HK-2 (cell line): ENCODE data around the gene PRR3.

Experiments
- DNase-seq: peaks from one replicate; pipeline ENCODE4 v3.0.0-alpha.2; 2018; ENCODE audit not compliant: unreplicated experiment

The PRR3 gene

GRCh38 chr6:30612213-30612612, 55.1 kb downstream of the PRR3 start:
- no peak for DNase-seq

- peak; percentile 54 for DNase-seq
Measured at GRCh38 chr6:30612687-30613248, 55.7 kb downstream of the PRR3 start.
